NCI-H1417 treated with DMSO at 0.1 percent for 48 hours (cell line): ENCODE results near the gene OCA2.
"Not testable (repeated sequence)": the region's sequence is repeated elsewhere in the genome, so short reads cannot be mapped to it uniquely, and the experiment has no call there.

Experiments used
- DNase-seq: peaks from one replicate; lab custom pipeline; 2025; lab: John Stamatoyannopoulos, UW

OCA2 gene

DNA sequence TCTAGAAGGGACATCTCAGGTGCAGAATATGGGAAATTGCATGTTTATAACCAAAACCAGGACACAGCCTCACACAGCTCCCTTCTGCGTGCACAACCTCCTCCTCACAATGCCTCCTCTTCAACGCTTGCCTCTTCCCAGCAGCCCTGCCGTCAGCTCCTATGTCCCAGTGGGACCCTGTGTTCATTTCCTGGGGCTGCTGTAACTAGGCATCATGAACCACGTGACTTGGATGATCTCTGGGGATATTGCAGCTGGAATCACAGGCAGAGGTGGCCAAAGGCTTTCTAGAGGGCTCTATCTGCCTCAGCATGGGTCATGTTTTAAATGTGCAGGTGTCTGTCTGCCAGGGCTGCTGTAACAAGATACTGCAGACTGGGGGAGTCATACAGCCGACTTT is 375.3 kb downstream of the OCA2 start:
- no peak for DNase-seq

DNA sequence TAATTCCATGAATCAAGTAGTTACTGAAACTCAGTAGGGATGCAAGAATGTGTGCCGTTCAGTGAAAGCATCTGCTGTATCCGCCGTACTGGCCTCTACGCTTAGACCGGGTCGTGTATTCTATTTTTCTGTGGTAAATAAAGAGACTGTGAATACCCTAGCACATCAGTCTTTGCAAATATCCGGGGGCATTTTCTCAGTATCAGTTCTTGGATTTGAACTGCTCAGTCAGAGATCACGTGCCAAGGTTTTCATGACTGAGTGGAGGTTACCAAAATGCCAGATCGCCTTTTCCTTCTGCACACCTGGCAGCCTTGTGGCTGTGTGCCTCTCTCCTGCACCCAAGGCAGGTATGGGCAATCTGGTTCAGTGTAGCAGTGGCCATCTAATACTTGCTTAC is 377.0 kb downstream of the OCA2 start:
- no peak for DNase-seq

DNA sequence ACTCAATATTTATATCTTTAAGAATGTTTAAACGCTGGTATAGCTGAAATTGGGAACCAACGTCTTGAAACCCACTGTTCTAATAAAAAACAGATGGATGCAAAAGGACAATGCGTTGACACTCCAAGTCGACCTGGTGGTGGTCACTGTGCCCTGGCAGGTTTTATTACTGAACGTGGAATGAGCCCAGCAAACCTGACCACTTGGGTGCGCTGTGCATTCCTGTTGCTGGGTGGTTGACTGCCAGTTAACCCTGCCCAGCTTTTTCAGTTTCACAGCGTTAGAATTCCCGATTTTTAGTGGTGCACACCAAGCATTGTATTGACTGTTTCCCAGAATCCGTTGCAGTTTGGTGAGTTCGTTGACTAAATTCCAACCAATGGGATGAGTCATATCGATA is 384.4 kb downstream of the OCA2 start:
- DNase-seq: no peak

- not testable (repeated sequence) for DNase-seq
These were observed 385.3 kb downstream of the OCA2 start for GRCh38 chr15:27713850-27714249.

- no peak for DNase-seq
These were observed 391.9 kb downstream of the OCA2 start for GRCh38 chr15:27707257-27707656.

GRCh38 chr15:27706300-27706699 is 392.8 kb downstream of the OCA2 start:
- DNase-seq: no peak

DNA sequence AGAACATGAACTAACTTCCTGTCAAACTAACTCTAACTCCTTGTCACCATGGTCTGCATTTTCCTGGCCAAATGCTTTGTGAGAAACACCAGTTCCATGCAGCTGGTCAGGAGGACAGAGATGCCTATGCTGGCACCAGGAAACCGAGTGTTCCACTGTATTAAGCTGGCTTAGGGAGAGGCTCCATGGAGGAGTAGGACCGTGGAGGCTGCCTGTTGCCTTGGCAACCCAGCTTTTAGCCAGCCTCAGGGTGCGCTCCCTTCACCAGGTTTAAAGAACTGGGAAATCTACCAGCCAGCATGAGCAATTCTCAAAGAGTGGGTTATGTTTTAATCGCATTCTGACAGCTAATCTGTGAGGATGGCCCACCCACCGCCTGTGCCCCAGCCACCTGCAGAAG is 394.1 kb downstream of the OCA2 start:
- no peak for DNase-seq
